GM18907 (cell line): ENCODE data around the gene MLLT10.

Experiments
- ATAC-seq: cut with Tn5 transposase; IDR thresholded peaks from one replicate; pipeline ENCODE4 v1.9.1; 2021; ENCODE audit warnings: mild to moderate bottlenecking, moderate library complexity; ENCODE audit not compliant: unreplicated experiment

Gene MLLT10

GRCh38 chr10:21516242-21517131 is 17.5 kb upstream of the MLLT10 start:
- ATAC-seq = peak; percentile 60

- ATAC-seq = peak; percentile 64
These were observed 16.6 kb upstream of the MLLT10 start for GRCh38 chr10:21517134-21518031.

- no peak for ATAC-seq
These were observed 15.8 kb upstream of the MLLT10 start for GRCh38 chr10:21518149-21518640.

GRCh38 chr10:21518641-21519396 is 15.2 kb upstream of the MLLT10 start:
- no peak for ATAC-seq

- no peak for ATAC-seq
These were observed 14.6 kb upstream of the MLLT10 start for GRCh38 chr10:21519397-21519933.

GRCh38 chr10:21519941-21520436 is 14.0 kb upstream of the MLLT10 start:
- ATAC-seq = peak; percentile 47

- no peak for ATAC-seq
These were observed 13.5 kb upstream of the MLLT10 start for GRCh38 chr10:21520509-21520908.

GRCh38 chr10:21520949-21521348 is 13.1 kb upstream of the MLLT10 start:
- ATAC-seq = no peak

- no peak for ATAC-seq
These were observed 12.1 kb upstream of the MLLT10 start for GRCh38 chr10:21521751-21522533.

GRCh38 chr10:21522631-21523406 is 11.2 kb upstream of the MLLT10 start:
- no peak for ATAC-seq

- no peak for ATAC-seq
These were observed 10.4 kb upstream of the MLLT10 start for GRCh38 chr10:21523557-21524008.

GRCh38 chr10:21524131-21524525 is 9.9 kb upstream of the MLLT10 start:
- ATAC-seq = no peak

GRCh38 chr10:21524526-21525366 is 9.3 kb upstream of the MLLT10 start:
- no peak for ATAC-seq

- peak; percentile 56 for ATAC-seq
These were observed 8.5 kb upstream of the MLLT10 start, which contains the start of gene SKIDA1 for GRCh38 chr10:21525367-21526187. Gene SKIDA1, minus strand, starts transcription at chr10:21525682. Its CDS starts 7,860 bp downstream, at chr10:21517822.

GRCh38 chr10:21526188-21526859 is 7.7 kb upstream of the MLLT10 start:
- peak; percentile 46 for ATAC-seq
